ENCODE results near the gene SLCO4A1. TPM values are rescaled to one million over a fixed set of nuclear protein-coding genes. Genes with fewer than 3 reads are reported as not detected.

SLCO4A1 gene
- total and polyA plus RNA-seq, 8 donors: 0.58 to 44.3 (median 11.9) TPM

- WGBS, 5 donors: 62 to 77% (median 76%) methylated on average over 20 to 30 of the region's 30 CpGs
- intact Hi-C loops (cut with DNase I; ENCODE audit: low total_unique reads): no loop called here
- DNase-seq: no peak
- no peak overlapping the region for H3K4me3 ChIP-seq
- H3K27ac ChIP-seq: peak overlapping the region in 1 of 5 donors; percentile 19
- TF ChIP-seq POLR2A (IDR thresholded peaks at IDR 0.05): no peak
- peaks cover 0 to 39% (median 24%) of the 10 kb centered on the region in 4 donors for H3K36me3 ChIP-seq
- H3K9me3 ChIP-seq: no peaks in the 10 kb centered on the region
- peaks cover 13 to 32% (median 18%) of the 10 kb centered on the region in 4 donors for H3K4me1 ChIP-seq
- no peaks in the 10 kb centered on the region for H3K27me3 ChIP-seq
Observed at GRCh38 chr20:62667530-62668440, 25.5 kb downstream of the SLCO4A1 start.

- WGBS, 5 donors: 34 to 64% (median 58%) methylated on average over 6 to 13 of the region's 13 CpGs
- no peak overlapping the region for H3K4me3 ChIP-seq
- peaks cover 13 to 31% (median 17%) of the 10 kb centered on the region in 4 donors for H3K4me1 ChIP-seq
- no peaks in the 10 kb centered on the region for H3K27me3 ChIP-seq
- H3K36me3 ChIP-seq: peaks cover 0 to 37% (median 21%) of the 10 kb centered on the region in 4 donors
- peak; percentile 76 to 90 for DNase-seq
- no peaks in the 10 kb centered on the region for H3K9me3 ChIP-seq
- peak in 1 of 3 donors; percentile 34 for TF ChIP-seq POLR2AphosphoS5 (IDR thresholded peaks at IDR 0.05)
- TF ChIP-seq, protein P1, sequence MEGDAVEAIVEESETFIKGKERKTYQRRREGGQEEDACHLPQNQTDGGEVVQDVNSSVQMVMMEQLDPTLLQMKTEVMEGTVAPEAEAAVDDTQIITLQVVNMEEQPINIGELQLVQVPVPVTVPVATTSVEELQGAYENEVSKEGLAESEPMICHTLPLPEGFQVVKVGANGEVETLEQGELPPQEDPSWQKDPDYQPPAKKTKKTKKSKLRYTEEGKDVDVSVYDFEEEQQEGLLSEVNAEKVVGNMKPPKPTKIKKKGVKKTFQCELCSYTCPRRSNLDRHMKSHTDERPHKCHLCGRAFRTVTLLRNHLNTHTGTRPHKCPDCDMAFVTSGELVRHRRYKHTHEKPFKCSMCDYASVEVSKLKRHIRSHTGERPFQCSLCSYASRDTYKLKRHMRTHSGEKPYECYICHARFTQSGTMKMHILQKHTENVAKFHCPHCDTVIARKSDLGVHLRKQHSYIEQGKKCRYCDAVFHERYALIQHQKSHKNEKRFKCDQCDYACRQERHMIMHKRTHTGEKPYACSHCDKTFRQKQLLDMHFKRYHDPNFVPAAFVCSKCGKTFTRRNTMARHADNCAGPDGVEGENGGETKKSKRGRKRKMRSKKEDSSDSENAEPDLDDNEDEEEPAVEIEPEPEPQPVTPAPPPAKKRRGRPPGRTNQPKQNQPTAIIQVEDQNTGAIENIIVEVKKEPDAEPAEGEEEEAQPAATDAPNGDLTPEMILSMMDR (IDR thresholded peaks at IDR 0.05): peak in 5 of 7 experiments; percentile 80 to 88 (median 87)
- TF ChIP-seq EP300 (IDR thresholded peaks at IDR 0.05): no peak
- TF ChIP-seq POLR2A (IDR thresholded peaks at IDR 0.05): no peak
- no peak overlapping the region for H3K27ac ChIP-seq
- intact Hi-C loops (cut with DNase I; ENCODE audit: low total_unique reads): no loop called here
Observed at GRCh38 chr20:62668441-62669027, 26.2 kb downstream of the SLCO4A1 start.

DNA sequence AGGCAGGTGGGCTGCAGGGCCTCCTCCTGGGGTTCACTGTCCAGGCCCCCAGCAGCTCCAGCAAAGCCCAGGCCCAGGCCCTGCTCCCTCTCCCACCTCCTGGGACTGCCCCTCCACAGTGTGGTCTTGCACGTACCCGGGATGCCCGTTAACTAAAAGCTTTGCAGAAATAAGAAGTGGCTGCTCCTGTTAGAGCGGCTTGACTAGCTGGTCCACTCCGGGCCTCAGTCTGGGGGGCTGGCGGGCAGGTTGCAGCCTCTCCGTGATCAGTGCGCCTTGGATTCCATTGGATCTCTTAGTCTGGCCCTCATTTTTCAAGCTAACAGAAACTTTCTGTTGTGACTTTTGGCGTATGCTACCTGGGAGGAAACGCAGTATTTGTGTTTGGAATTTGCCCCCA is 26.9 kb downstream of the SLCO4A1 start:
- TF ChIP-seq EP300 (IDR thresholded peaks at IDR 0.05) (no peak), POLR2A (IDR thresholded peaks at IDR 0.05) (no peak), POLR2AphosphoS5 (IDR thresholded peaks at IDR 0.05) (no peak)
- TF ChIP-seq, protein P1 (IDR thresholded peaks at IDR 0.05): no peak
- Histone ChIP-seq H3K9me3 (no peaks in the 10 kb centered on the region), H3K4me3 (no peak overlapping the region), H3K4me1 (peaks cover 13 to 31% (median 17%) of the 10 kb centered on the region in 4 donors), H3K36me3 (peaks cover 0 to 37% (median 21%) of the 10 kb centered on the region in 4 donors), H3K27me3 (peaks cover 0 to 6% (median 0%) of the 10 kb centered on the region in 3 donors), H3K27ac (no peak overlapping the region)
- 81 to 95% (median 93%) methylated on average over 10 of the region's 10 CpGs for WGBS, 5 donors
- DNase-seq: no peak
- intact Hi-C loops (cut with DNase I; ENCODE audit: low total_unique reads): no loop called here

GRCh38 chr20:62670156-62670555 is 27.9 kb downstream of the SLCO4A1 start:
- TF ChIP-seq POLR2A (IDR thresholded peaks at IDR 0.05) (no peak), EP300 (IDR thresholded peaks at IDR 0.05) (no peak), POLR2AphosphoS5 (IDR thresholded peaks at IDR 0.05) (no peak)
- TF ChIP-seq, protein P1 (IDR thresholded peaks at IDR 0.05): no peak
- WGBS, 5 donors: 88 to 94% (median 91%) methylated on average over 14 of the region's 14 CpGs
- peaks cover 0 to 15% (median 0%) of the 10 kb centered on the region in 3 donors for H3K27me3 ChIP-seq
- H3K36me3 ChIP-seq: peaks cover 0 to 37% (median 21%) of the 10 kb centered on the region in 4 donors
- DNase-seq: no peak
- intact Hi-C loops (cut with DNase I; ENCODE audit: low total_unique reads): loop anchor here (5.0 kb wide), 1 partner anchor 117 kb away; no protein-coding TSS in a partner anchor
- H3K9me3 ChIP-seq: no peaks in the 10 kb centered on the region
- H3K27ac ChIP-seq: no peak overlapping the region
- no peak overlapping the region for H3K4me3 ChIP-seq
- peaks cover 13 to 31% (median 17%) of the 10 kb centered on the region in 4 donors for H3K4me1 ChIP-seq
